Mononuclear cell (primary cell): Measurements from ENCODE around the gene COLEC11. TPM values are rescaled to one million over a fixed set of nuclear protein-coding genes. Genes with fewer than 3 reads are reported as not detected.
"Not testable (repeated sequence)": the region's sequence is repeated elsewhere in the genome, so short reads cannot be mapped to it uniquely, and the experiment has no call there.

ENCODE experiments used
- H3K27me3 ChIP-seq: 2 replicates; pipeline ENCODE4 v1.6.0; 2011; ENCODE audit warnings: low read length, control low read depth; ENCODE audit not compliant: insufficient read depth
- H3K4me1 ChIP-seq: 2 replicates; pipeline ENCODE4 v1.5.1; 2011; ENCODE audit warnings: mild to moderate bottlenecking, low read length, control low read depth; ENCODE audit not compliant: insufficient read depth
- H3K4me3 ChIP-seq: 2 replicates; pipeline ENCODE4 v1.5.1; 2011; ENCODE audit warnings: mild to moderate bottlenecking, low read length, moderate library complexity
- H3K9me3 ChIP-seq: 2 replicates; pipeline ENCODE4 v1.5.1; 2011; ENCODE audit warnings: low read depth, mild to moderate bottlenecking, control low read depth, low read length
- total RNA-seq: library from RNA; depleted of rRNA; stranded (reverse); fragments of >200 nt; gene quantifications from one replicate; pipeline ENCODE4 v1.2.3, GENCODE V29; 2012

COLEC11 gene
- total RNA-seq, 1 donor, result not detected

GRCh38 chr2:3608373-3609278 lies 13.7 kb downstream of the COLEC11 start:
- H3K9me3 ChIP-seq, result no peaks in the 10 kb centered on the region
- no peaks in the 10 kb centered on the region for H3K4me1 ChIP-seq
- no peak overlapping the region for H3K4me3 ChIP-seq
- H3K27me3 ChIP-seq, result no peaks in the 10 kb centered on the region

- H3K27me3 ChIP-seq, H3K9me3 ChIP-seq, H3K4me1 ChIP-seq, H3K4me3 ChIP-seq: not testable (repeated sequence)
Measured at GRCh38 chr2:3609279-3609673, 14.4 kb downstream of the COLEC11 start.

- Histone ChIP-seq H3K27me3 (no peaks in the 10 kb centered on the region), H3K9me3 (no peaks in the 10 kb centered on the region), H3K4me3 (no peak overlapping the region), H3K4me1 (no peaks in the 10 kb centered on the region)
Measured at GRCh38 chr2:3610415-3610814, 15.5 kb downstream of the COLEC11 start.

GRCh38 chr2:3610881-3611505 lies 16.1 kb downstream of the COLEC11 start:
- Histone ChIP-seq H3K4me1 (no peaks in the 10 kb centered on the region), H3K9me3 (no peaks in the 10 kb centered on the region), H3K4me3 (no peak overlapping the region), H3K27me3 (no peaks in the 10 kb centered on the region)

GRCh38 chr2:3611589-3611988 lies 16.7 kb downstream of the COLEC11 start:
- no peak overlapping the region for H3K4me3 ChIP-seq

GRCh38 chr2:3612639-3613523 lies 18.0 kb downstream of the COLEC11 start:
- Histone ChIP-seq H3K4me3 (no peak overlapping the region), H3K9me3 (no peaks in the 10 kb centered on the region), H3K27me3 (no peaks in the 10 kb centered on the region), H3K4me1 (no peaks in the 10 kb centered on the region)

More at GRCh38 chr2:3611589-3611988, 16.7 kb downstream of the COLEC11 start:
- no peaks in the 10 kb centered on the region for H3K9me3 ChIP-seq
- no peaks in the 10 kb centered on the region for H3K27me3 ChIP-seq
- no peaks in the 10 kb centered on the region for H3K4me1 ChIP-seq

- Histone ChIP-seq H3K27me3 (no peaks in the 10 kb centered on the region), H3K9me3 (no peaks in the 10 kb centered on the region), H3K4me3 (no peak overlapping the region), H3K4me1 (no peaks in the 10 kb centered on the region)
Measured at GRCh38 chr2:3613524-3613905, 18.6 kb downstream of the COLEC11 start.

- not testable (repeated sequence) for H3K4me3 ChIP-seq, H3K4me1 ChIP-seq, H3K9me3 ChIP-seq, H3K27me3 ChIP-seq
Measured at GRCh38 chr2:3614743-3615142, 19.8 kb downstream of the COLEC11 start.

GRCh38 chr2:3615541-3616200 lies 20.8 kb downstream of the COLEC11 start:
- H3K27me3 ChIP-seq, H3K4me3 ChIP-seq, H3K9me3 ChIP-seq, H3K4me1 ChIP-seq: not testable (repeated sequence)

- H3K4me1 ChIP-seq, H3K9me3 ChIP-seq, H3K27me3 ChIP-seq, H3K4me3 ChIP-seq: not testable (repeated sequence)
Measured at GRCh38 chr2:3616435-3617197, 21.7 kb downstream of the COLEC11 start.

- Histone ChIP-seq H3K27me3 (no peaks in the 10 kb centered on the region), H3K4me1 (no peaks in the 10 kb centered on the region), H3K4me3 (no peak overlapping the region), H3K9me3 (no peaks in the 10 kb centered on the region)
Measured at GRCh38 chr2:3617198-3617890, 22.4 kb downstream of the COLEC11 start.

GRCh38 chr2:3618367-3618766 lies 23.5 kb downstream of the COLEC11 start:
- H3K4me1 ChIP-seq, result no peaks in the 10 kb centered on the region
- no peak overlapping the region for H3K4me3 ChIP-seq
- H3K9me3 ChIP-seq, result no peaks in the 10 kb centered on the region
- H3K27me3 ChIP-seq, result no peaks in the 10 kb centered on the region

GRCh38 chr2:3619033-3619432 lies 24.1 kb downstream of the COLEC11 start:
- H3K27me3 ChIP-seq, result no peaks in the 10 kb centered on the region
- H3K9me3 ChIP-seq, result no peaks in the 10 kb centered on the region
- no peak overlapping the region for H3K4me3 ChIP-seq
- no peaks in the 10 kb centered on the region for H3K4me1 ChIP-seq

- H3K4me1 ChIP-seq, H3K9me3 ChIP-seq, H3K4me3 ChIP-seq, H3K27me3 ChIP-seq: not testable (repeated sequence)
Measured at GRCh38 chr2:3619661-3620060, 24.7 kb downstream of the COLEC11 start.
